Measurements from ENCODE around the gene MANSC4.

- TF ChIP-seq EZH2 (IDR thresholded peaks at IDR 0.05; ENCODE audit: low read length, missing control alignments) (no peak), CTCF (conservative IDR thresholded peaks at IDR 0.05 in 1 of 2, IDR thresholded peaks at IDR 0.05 in 1 of 2; ENCODE audit: low read depth in 1 of 2, low read length in 2 of 2) (no peak)
These were observed 48.2 kb upstream of the MANSC4 start for GRCh38 chr12:27828196-27828595.
